Raji (cell line): ENCODE data around the gene RPS18.

ENCODE experiments used
- POLR2A ChIP-seq: IDR thresholded peaks from 2 replicates; pipeline ENCODE4 v1.6.1; 2011; ENCODE audit warnings: low read depth, low read length, control low read depth; ENCODE audit not compliant: insufficient read depth

The RPS18 gene

DNA sequence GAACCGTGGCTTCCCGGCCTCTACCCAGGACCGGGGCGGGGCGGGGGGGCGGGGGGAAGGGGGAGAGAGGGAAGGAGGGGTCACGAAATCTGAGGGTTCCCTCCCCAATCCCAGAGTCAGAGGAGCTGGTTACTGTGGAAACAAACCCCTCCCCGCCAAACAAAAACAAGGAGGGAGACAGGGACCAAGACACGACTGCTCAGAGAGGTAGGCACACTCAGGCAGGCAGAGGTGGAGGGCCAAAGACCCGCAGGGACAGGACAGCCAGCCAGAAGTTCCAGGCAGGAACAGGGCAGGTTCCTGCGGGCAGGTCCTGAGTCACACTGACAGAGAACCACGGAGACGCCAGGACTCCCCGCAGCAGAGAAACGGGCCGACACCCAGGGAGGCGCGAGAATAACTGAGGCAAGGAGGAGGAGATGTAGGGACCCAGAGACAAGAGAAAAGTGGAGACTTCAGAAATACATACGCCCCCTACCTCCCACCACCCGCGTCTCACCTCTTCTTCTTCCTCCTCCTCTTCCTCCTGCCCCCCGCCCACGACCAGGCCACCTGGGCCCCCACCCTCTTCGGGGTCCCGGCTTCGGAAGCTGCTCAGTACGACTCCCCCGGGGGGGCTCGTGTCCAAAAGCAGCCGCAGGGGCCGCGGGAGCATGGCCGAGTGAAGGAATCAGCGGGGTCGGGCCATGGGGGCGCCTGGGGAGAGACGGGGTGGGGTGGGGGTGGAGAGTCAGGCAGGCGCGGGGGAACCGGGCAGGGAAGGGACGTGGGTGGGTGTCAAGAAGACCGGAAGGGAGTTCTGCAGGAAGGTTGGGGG lies 26.3 kb downstream of the RPS18 start:
- no peak; the same call in 1 of the 2 replicates for TF ChIP-seq POLR2A

DNA sequence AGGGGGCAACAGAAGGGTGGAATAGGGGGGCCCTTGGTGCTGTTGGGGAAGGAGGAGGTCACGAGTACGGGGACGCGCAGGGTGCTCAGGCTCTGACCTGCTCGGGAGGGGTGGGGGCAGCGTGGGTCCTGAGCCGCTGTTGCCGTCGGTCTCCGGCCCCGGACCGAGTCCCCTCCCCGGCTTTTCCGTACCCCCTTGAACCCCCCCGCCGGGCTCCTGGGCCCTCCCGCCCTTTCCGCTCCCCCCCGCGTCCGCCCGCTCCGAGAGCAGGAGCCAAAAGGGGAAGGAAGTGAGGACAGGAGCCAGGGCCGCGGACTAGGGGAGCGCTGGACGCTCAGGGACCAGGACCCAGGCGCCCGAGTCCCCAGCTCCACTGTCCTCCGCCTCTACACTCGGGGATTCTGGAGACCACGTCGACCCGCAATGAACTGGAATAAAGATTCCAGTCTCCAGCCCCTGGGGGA lies 26.9 kb downstream of the RPS18 start, which contains the start of gene RGL2:
Gene RGL2 (minus strand): TSS at position 170 of the 464 bp plus-strand sequence. CDS start 332 bp downstream, outside the sequence.
- TF ChIP-seq POLR2A: no peak

DNA sequence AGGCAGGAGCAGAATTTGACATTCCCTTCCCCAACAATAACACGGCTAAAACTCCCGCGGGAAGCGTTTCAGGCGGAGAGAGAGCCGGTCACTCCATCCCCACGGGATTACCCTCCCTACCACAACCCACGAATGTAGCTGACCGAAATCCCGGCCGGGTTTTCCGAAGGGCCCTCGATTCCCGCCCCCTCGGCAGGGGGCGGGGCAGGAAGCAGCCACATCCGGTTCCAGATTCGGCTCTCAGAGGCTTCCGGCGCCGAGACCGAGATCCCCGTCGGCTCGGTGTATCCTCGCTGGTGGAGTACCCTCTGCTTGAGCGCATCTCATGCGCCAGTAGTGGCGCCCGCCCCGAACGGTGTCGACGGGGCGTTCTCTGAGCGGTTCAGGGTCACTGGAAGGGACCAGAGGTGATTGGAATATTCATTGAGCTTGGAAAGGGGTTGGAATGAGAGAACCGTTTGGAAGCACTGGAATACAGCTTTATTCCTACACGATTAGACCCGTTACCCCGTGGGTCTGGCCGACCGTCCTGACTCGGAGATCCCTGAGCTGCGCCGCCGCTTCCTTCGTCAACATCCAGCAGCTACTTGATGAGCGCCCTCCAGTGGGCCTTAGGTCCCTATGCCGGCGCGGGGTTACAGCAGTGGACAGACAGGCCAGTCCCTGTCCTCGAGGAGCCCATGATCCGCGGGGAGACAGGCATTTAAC lies 27.5 kb downstream of the RPS18 start:
- peak; percentile 84 for TF ChIP-seq POLR2A

DNA sequence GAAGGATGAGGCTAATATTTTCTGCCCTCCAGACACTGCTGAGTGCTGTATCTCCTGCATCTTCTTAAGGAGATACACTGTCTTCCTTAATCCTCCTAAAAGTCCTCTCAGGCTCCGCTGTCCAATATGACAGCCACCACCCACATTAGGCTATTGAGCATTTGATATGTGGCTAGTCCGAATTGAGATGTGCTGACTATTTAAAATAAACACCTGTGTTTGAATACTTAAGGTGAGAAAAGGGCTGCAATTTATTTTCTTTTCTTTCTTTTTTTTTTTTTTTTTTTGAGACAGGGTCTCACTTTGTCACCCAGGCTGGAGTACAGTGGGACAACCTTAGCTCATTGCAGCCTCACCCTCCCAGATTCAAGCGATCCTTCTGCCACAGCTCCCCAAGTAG lies 30.0 kb downstream of the RPS18 start:
- no peak for TF ChIP-seq POLR2A

DNA sequence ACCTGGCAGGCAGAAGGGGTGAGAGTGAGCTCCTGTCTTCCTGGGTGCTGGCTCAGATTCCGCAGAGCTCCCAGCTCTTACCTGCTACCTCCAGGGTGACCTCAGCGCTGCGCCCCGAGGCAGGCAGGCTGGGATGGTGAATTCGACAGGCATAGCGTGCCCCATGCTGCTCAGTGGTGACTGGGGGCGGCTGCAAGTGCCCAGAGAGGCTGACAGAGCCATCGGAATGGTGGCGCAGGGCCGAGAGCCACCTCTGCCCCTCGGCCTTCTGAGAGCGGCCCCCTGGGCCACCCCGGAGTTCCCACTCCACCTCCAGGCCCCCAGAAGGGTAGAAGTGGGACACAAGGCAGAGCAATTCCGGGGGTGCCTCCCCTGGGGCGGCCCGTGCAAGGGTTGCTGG lies 32.3 kb downstream of the RPS18 start:
- no peak for TF ChIP-seq POLR2A

DNA sequence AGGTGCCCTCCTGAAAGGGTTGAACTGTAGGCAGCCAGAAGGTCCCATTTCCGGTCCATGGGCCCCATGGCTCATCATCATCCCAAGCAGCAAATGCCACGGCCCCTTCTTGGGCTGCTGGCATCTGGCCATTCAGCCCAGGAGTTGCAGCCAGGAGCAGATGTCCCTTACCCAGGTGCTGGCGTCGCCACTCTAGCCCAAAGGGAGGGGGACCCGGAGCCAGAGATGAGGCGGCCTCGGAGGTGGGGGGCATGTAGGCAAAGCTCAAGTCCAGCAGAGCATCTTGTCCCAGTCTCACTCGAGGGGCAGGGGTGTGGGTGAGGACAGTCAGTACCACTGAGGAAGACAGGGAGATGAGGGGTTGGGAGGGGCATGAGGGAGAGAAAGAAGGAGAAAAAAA lies 33.2 kb downstream of the RPS18 start:
- TF ChIP-seq POLR2A: no peak

DNA sequence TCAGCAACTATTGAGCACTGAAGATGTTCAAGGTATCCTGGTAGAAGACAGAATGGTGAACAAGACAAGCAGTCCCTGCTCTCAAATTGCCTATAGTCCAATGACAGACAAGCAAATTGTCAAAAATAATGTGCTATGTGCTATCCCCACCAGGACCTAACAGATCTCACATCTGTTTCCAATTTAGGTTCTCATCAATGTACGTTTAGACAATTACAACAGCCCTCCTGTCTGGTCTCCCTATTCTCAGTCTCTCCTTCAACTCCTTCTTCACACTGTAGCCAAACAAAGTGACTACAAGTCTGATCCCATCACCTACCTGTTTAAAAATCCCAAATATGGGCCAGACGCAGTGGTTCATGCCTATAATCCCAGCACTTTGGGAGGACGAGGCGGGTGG lies 34.5 kb downstream of the RPS18 start:
- TF ChIP-seq POLR2A: no peak

DNA sequence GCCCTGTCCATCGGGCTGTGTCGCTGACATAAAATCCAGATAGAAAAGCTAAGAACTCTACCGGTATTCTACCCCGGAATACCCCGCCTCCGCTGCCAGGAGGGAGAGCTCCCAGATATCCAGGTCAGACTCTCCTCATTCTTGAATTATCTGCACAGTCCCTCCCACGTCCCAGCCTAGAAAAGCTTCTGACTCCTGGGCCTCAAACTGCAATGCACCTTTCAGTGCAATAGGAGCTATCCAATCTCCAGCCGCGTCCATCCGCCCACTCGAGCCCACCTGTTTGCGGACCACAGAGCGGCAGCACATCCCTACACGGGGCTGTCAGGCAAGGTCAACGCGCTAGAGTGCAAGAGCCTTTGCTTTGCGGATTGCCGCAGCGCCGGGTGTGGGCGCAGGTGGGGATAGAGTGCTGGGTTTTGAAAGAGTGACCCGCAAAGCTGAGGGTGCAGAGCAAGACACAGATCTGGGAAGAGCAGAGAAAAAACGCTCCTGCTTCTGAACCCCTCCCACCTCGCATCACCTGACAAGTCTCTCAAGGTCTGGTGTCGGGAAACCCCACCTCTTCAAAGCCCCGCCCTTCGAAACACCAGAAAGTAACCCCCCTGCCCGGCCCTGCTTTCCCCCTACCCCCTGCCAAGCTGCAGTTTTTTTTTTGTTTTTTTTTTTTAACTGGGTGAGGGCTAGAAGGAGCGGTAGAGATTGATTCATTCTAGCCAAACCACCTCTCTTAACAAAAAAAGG lies 40.7 kb downstream of the RPS18 start:
- TF ChIP-seq POLR2A: no peak

DNA sequence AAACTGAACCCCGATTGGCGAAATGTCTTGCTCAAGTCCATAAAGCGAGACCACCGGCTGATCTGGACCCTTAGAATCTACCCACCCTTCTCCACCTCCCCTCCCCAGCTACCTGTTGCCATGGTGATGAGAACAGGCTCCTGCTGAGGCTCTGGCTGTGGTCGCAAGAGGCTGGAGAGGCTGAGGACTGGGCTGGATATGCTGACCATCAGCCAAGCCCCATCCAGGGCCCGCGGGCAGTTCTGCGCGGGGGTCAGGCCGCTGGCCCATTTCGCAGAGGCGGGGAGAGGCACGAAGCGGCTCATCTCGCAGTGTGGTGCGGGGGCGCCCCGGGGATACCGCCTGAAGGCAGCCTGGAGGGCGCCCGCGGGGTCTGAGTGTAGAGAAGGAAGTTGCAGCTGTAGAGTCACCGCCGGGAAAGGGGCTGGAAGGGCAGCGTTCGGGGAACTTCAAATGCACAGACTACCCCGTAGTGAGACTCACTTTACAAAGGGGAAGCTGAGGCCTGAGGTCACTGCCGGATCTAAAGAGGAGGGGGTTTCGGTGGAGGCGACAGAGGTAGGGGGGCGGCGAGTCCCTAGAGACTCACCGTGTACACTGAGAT lies 41.3 kb downstream of the RPS18 start:
- no peak for TF ChIP-seq POLR2A

DNA sequence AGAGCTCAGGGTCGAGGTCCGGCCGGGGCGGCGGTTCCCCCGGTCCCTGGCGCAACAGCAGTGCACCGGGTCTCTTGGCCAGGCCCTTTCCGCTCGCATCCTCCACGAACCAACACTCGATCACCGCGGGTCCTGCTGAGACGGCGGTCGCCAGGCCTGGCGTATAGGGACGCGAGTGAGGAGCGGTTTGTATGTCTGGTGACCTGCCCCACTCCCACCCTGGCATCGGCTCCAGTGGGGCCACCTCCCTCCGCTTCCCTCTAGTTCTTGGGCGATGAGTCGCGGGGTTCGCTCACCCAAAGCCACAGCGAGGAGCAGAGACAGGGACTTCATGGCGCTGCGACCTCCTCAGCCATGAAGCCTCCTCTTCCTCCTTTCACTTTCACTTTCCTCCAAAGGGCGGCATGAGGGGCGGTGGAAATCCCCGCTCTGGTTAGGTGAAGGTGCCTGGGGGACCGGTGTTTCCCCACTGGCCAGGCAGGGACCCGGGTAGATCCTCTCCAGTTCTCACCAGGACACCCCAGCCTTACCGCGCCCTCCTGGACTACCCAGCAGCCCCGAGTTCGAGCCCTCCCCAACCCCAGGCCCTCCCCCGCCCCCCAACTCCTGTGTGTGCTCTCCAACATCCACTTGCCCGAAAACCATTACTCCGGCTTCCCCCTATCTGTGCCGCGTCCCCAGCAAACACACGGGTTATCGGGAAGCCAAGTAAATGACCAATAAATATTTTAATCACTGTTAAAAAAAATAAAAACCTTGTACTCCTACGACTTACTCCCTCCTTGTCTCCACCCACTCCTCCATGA lies 42.0 kb downstream of the RPS18 start, which contains the start of gene TAPBP:
Gene TAPBP (minus strand): TSS at position 370 of the 806 bp plus-strand sequence. CDS start 37 bp downstream, at position 333.
- TF ChIP-seq POLR2A: peak; percentile 91

DNA sequence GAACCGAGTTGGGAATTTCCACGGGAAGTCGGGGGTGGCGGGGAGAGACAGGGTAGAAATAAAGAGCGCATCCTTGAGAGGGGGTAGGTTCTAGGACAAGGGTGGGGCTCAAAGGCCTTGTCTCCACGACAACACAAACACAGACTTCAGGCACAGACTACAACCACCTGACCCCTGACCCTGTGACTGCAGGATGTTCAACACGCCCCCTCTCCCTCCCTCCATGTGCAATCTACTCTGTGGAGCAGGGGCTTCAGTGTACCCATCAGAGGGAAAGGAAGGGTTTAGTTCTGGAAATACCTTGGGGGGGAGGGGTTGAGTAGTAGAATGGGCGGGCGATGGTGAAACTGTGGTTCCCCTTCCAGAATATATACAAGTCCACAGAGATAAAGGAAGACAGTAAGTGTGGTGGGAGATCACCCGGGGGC lies 42.7 kb downstream of the RPS18 start:
- TF ChIP-seq POLR2A: 0 out of 2 replicates have a peak, but pooled peaks have one; percentile 4

DNA sequence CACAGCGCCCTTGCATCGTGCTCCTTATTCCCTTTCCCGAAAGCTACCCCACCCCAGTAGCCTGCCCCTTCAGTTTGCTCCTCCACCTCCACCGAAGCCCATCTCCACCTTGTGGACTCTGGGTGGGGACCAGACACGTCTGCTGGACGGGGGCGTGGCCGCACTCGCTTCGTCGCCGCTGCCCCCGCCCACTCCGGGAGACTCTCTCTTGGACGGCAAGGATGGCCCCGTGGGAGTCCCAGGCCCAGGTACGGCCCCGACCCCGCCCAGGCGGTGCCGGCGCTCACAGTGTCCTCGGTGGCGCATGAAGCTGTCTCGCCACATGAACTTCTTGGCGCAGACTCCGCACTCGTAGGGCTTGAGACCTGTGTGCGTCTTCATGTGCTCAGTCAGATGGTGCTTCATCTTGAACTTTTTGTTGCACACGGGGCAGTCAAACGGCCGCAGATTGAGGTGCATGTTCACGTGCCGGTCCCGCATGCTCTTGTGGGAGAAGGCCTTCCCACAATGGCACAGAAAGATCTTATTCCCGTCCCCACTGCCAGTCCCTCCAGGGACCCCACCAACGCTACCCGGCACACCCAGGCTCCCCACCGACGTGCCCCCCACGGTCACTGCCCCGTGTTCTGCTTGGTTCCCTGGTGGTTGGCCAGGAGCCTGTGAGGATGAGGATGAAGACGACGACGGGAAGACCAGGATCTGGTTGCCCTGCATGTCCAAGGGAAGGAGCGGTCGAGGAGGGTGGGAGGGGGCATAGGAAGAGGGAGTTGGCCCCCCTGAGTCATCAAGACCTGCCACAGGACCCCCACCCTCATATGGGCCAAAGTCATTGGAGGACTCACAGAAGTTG lies 43.3 kb downstream of the RPS18 start:
- no peak for TF ChIP-seq POLR2A
